Measurements from ENCODE around the gene NACC2.

- no peak for TF ChIP-seq REST (tag by site-specific recombination; IDR thresholded peaks at IDR 0.05)
- no peak for TF ChIP-seq CTCF (tag by site-specific recombination; IDR thresholded peaks at IDR 0.05)
- TF ChIP-seq ZNF549 (tag by site-specific recombination; IDR thresholded peaks at IDR 0.05) = no peak
- no peak for TF ChIP-seq ZSCAN30 (tag by site-specific recombination; IDR thresholded peaks at IDR 0.05)
- TF ChIP-seq OVOL3 (tag by site-specific recombination; IDR thresholded peaks at IDR 0.05) = no peak
- no peak for TF ChIP-seq YY2 (tag by site-specific recombination; IDR thresholded peaks at IDR 0.05)
- TF ChIP-seq ZBTB44 (tag by site-specific recombination; IDR thresholded peaks at IDR 0.05) = no peak
- no peak for TF ChIP-seq ZBTB1 (tag by site-specific recombination; IDR thresholded peaks at IDR 0.05)
- TF ChIP-seq PATZ1 (tag by site-specific recombination; IDR thresholded peaks at IDR 0.05) = no peak
- TF ChIP-seq KLF16 (tag by site-specific recombination; IDR thresholded peaks at IDR 0.05) = no peak
- no peak for TF ChIP-seq ZNF157 (tag by site-specific recombination; IDR thresholded peaks at IDR 0.05)
- TF ChIP-seq ZNF175 (tag by site-specific recombination; IDR thresholded peaks at IDR 0.05) = no peak
- TF ChIP-seq YY1 (tag by site-specific recombination; IDR thresholded peaks at IDR 0.05) = no peak
Measured at GRCh38 chr9:135968601-135969000, 126.5 kb downstream of the NACC2 start.

Measured in HEK293 (cell line).